CD14-positive monocyte (primary cell): ENCODE measurements around the gene NOX3. TPM values are rescaled to one million over a fixed set of nuclear protein-coding genes. Genes with fewer than 3 reads are reported as not detected.

Experiments used
- DNase-seq, 3 donors: peaks; one replicate each; pipeline ENCODE4 v3.0.0-alpha.2; 2011 to 2022
- H2AFZ ChIP-seq: 2 replicates; pipeline ENCODE4 v1.6.0; 2012; ENCODE audit warnings: mild to moderate bottlenecking, low read depth, low read length, inconsistent platforms; ENCODE audit not compliant: insufficient read depth, poor library complexity, severe bottlenecking
- H3K27ac ChIP-seq, 2 donors: 1 replicate in 1 of 2; 2 replicates in 1 of 2; pipeline ENCODE4 v1.5.1; 2012 to 2013; ENCODE audit warnings: low read length in 2 of 2, control low read depth in 1 of 2, inconsistent platforms in 1 of 2, low read depth in 1 of 2, mild to moderate bottlenecking in 1 of 2
- H3K27me3 ChIP-seq, 2 donors: one replicate each; pipeline versions ENCODE4 v1.6.0 to v1.6.1; 2011 to 2013; ENCODE audit warnings: low read length in 2 of 2; ENCODE audit not compliant: control insufficient read depth in 2 of 2, insufficient read depth in 2 of 2
- H3K36me3 ChIP-seq, 2 donors: replicated peaks in 1 of 2; 1 replicate in 1 of 2; 2 replicates in 1 of 2; pipeline versions ENCODE4 v1.5.1 to v1.6.1; 2012 to 2013; ENCODE audit warnings: low read length in 2 of 2, control low read depth in 1 of 2, inconsistent platforms in 1 of 2, mild to moderate bottlenecking in 1 of 2; ENCODE audit not compliant: insufficient read depth in 2 of 2, control insufficient read depth in 1 of 2
- H3K4me1 ChIP-seq, 2 donors: 1 replicate in 1 of 2; 2 replicates in 1 of 2; pipeline versions ENCODE4 v1.5.1 to v1.6.1; 2012 to 2013; ENCODE audit warnings: low read length in 2 of 2, control low read depth in 1 of 2, inconsistent platforms in 1 of 2, mild to moderate bottlenecking in 1 of 2, moderate library complexity in 1 of 2; ENCODE audit not compliant: insufficient read depth in 2 of 2, control insufficient read depth in 1 of 2
- H3K4me2 ChIP-seq: replicated peaks from 2 replicates; pipeline ENCODE3; 2012; ENCODE audit warnings: low read length, moderate library complexity, mild to moderate bottlenecking; ENCODE audit not compliant: poor library complexity, severe bottlenecking; ENCODE audit errors: extremely low read depth
- H3K4me3 ChIP-seq, 3 experiments: fragments of 200-600 bp in 1 of 3; sonication (generic) in 1 of 3; replicated peaks in 1 of 3; 1 replicate in 2 of 3; 2 replicates in 1 of 3; pipeline ENCODE4 v1.5.1; 2011 to 2013; ENCODE audit warnings: low read length in 3 of 3, mild to moderate bottlenecking in 3 of 3, control low read depth in 2 of 3, low read depth in 2 of 3, inconsistent platforms in 1 of 3, moderate library complexity in 1 of 3
- H3K79me2 ChIP-seq: 2 replicates; pipeline ENCODE4 v1.6.0; 2012; ENCODE audit warnings: mild to moderate bottlenecking, control low read depth, inconsistent platforms, low read length, moderate library complexity; ENCODE audit not compliant: insufficient read depth
- H3K9ac ChIP-seq: 2 replicates; pipeline ENCODE4 v1.6.0; 2017; ENCODE audit warnings: low read length, mild to moderate bottlenecking; ENCODE audit not compliant: insufficient read depth, poor library complexity, severe bottlenecking
- H3K9me3 ChIP-seq, 2 donors: replicated peaks in 1 of 2; 1 replicate in 1 of 2; 2 replicates in 1 of 2; pipeline versions ENCODE4 v1.5.1 to v1.6.1; 2012 to 2013; ENCODE audit warnings: low read length in 2 of 2, control low read depth in 1 of 2; ENCODE audit not compliant: control insufficient read depth in 1 of 2, insufficient read depth in 1 of 2
- H4K20me1 ChIP-seq: 2 replicates; pipeline ENCODE4 v1.6.0; 2012; ENCODE audit warnings: mild to moderate bottlenecking, low read length, control low read depth, moderate library complexity; ENCODE audit not compliant: insufficient read depth
- H3K27ac Mint-ChIP-seq, 7 donors: one replicate each; pipeline ENCODE4 v1.8.0; 2020; ENCODE audit warnings: mild to moderate bottlenecking in 7 of 7, mixed read lengths in 7 of 7, moderate library complexity in 6 of 7, inconsistent platforms in 2 of 7
- H3K27me3 Mint-ChIP-seq, 3 donors: one replicate each; pipeline ENCODE4 v1.8.0; 2021 to 2022; ENCODE audit warnings: low read depth in 3 of 3, mild to moderate bottlenecking in 3 of 3, mixed read lengths in 3 of 3, moderate library complexity in 3 of 3, inconsistent platforms in 1 of 3
- H3K36me3 Mint-ChIP-seq, 2 donors: one replicate each; pipeline ENCODE4 v1.8.0; 2020; ENCODE audit warnings: mixed read lengths in 2 of 2, inconsistent platforms in 1 of 2, mild to moderate bottlenecking in 1 of 2
- H3K4me1 Mint-ChIP-seq: one replicate; pipeline ENCODE4 v1.8.0; 2020; ENCODE audit warnings: mild to moderate bottlenecking, mixed read lengths
- H3K4me3 Mint-ChIP-seq, 2 donors: one replicate each; pipeline ENCODE4 v1.8.0; 2020; ENCODE audit warnings: mild to moderate bottlenecking in 2 of 2, mixed read lengths in 2 of 2, moderate library complexity in 1 of 2
- H3K9me3 Mint-ChIP-seq, 7 donors: one replicate each; pipeline ENCODE4 v1.8.0; 2020 to 2022; ENCODE audit warnings: mixed read lengths in 7 of 7, mild to moderate bottlenecking in 6 of 7, moderate library complexity in 6 of 7, inconsistent platforms in 2 of 7
- WGBS: methylation state at CpG from one replicate; pipeline ENCODE4 v1.1.5; 2013; ENCODE audit warnings: missing lambda C conversion rate; ENCODE audit not compliant: insufficient coverage; 5-methylcytosine and 5-hydroxymethylcytosine counted together
- intact Hi-C, 2 donors: fragments of 100-400 bp; cut with micrococcal nuclease; formaldehyde crosslinking; loops; one replicate each; pipeline versions ENCODE4 v1.15.0 to v1.15.1; 2023
- polyA plus RNA-seq, 3 donors: library from polyadenylated mRNA; depleted of rRNA in 1 of 3; unstranded in 2 of 3; stranded (reverse) in 1 of 3; fragments of 300-500 nt in 2 of 3; fragments of >200 nt in 1 of 3; fragmentation: Illumina TruSeq in 2 of 3; gene quantifications; 1 replicate in 2 of 3; 2 replicates in 1 of 3; pipeline ENCODE4 v1.2.3, GENCODE V29; 2012 to 2021
- TF ChIP-seq, protein P1 (sequence below): fragments of 200-600 bp; IDR thresholded peaks from one replicate; pipeline ENCODE4 v1.8.0; 2022; ENCODE audit warnings: antibody characterized with exemption, mild to moderate bottlenecking

Gene NOX3
- polyA plus RNA-seq, 3 donors, result not detected

GRCh38 chr6:155414049-155414448 lies 41.6 kb downstream of the NOX3 start:
- Histone ChIP-seq H3K27ac (no peak overlapping the region), H3K9me3 (no peaks in the 10 kb centered on the region), H3K27me3 (no peaks in the 10 kb centered on the region), H3K4me1 (peaks cover 16 to 20% of the 10 kb centered on the region in 2 donors), H3K79me2 (no peaks in the 10 kb centered on the region), H3K4me3 (no peak overlapping the region), H2AFZ (no peak overlapping the region), H3K9ac (no peak overlapping the region), H3K36me3 (no peaks in the 10 kb centered on the region), H3K4me2 (no peak overlapping the region), H4K20me1 (no peaks in the 10 kb centered on the region)
- Mint-ChIP-seq H3K4me1 (peaks cover 22% of the 10 kb centered on the region), H3K27me3 (peaks cover 0 to 3% (median 1%) of the 10 kb centered on the region in 3 donors), H3K4me3 (no peak overlapping the region), H3K36me3 (no peaks in the 10 kb centered on the region), H3K27ac (no peak overlapping the region), H3K9me3 (no peaks in the 10 kb centered on the region)
- DNase-seq, result no peak
- intact Hi-C loops, result no loop called here
- 100% methylated on average over 1 of the region's 3 CpGs for WGBS
- TF ChIP-seq, protein P1, sequence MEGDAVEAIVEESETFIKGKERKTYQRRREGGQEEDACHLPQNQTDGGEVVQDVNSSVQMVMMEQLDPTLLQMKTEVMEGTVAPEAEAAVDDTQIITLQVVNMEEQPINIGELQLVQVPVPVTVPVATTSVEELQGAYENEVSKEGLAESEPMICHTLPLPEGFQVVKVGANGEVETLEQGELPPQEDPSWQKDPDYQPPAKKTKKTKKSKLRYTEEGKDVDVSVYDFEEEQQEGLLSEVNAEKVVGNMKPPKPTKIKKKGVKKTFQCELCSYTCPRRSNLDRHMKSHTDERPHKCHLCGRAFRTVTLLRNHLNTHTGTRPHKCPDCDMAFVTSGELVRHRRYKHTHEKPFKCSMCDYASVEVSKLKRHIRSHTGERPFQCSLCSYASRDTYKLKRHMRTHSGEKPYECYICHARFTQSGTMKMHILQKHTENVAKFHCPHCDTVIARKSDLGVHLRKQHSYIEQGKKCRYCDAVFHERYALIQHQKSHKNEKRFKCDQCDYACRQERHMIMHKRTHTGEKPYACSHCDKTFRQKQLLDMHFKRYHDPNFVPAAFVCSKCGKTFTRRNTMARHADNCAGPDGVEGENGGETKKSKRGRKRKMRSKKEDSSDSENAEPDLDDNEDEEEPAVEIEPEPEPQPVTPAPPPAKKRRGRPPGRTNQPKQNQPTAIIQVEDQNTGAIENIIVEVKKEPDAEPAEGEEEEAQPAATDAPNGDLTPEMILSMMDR, result no peak

DNA sequence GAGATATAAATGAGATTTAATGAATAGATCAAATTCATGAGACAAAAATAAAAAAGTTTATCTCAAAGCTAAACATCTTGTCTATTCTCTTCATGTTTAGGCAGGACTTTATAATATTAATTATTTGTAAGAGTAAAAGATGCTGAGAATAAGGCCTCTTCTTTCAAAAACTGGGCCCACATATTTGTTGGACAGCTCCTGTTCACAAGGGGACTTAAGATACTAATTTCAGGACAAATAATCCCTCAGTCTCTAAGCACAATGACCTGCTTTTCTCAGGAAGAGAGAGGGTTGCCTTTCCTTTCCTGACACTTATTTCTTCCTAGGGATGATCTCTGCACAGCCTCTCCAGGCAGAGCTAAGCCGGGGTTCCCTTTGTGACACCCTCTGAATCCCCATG lies 43.3 kb downstream of the NOX3 start:
- Histone ChIP-seq H3K4me2 (no peak overlapping the region), H3K4me3 (no peak overlapping the region), H3K27me3 (no peaks in the 10 kb centered on the region), H3K79me2 (no peaks in the 10 kb centered on the region), H3K9me3 (no peaks in the 10 kb centered on the region), H2AFZ (no peak overlapping the region), H3K36me3 (no peaks in the 10 kb centered on the region), H3K27ac (no peak overlapping the region), H3K9ac (no peak overlapping the region), H3K4me1 (peaks cover 2 to 4% of the 10 kb centered on the region in 2 donors), H4K20me1 (no peaks in the 10 kb centered on the region)
- Mint-ChIP-seq H3K27ac (peak overlapping the region in 1 of 7 donors; percentile 41), H3K4me3 (no peak overlapping the region), H3K4me1 (peaks cover 5% of the 10 kb centered on the region), H3K36me3 (no peaks in the 10 kb centered on the region), H3K9me3 (no peaks in the 10 kb centered on the region), H3K27me3 (peaks cover 0 to 3% (median 1%) of the 10 kb centered on the region in 3 donors)
- no peak for DNase-seq
- WGBS, result 100% methylated on average over 1 of the region's 1 CpG
- TF ChIP-seq, protein P1, result no peak
- intact Hi-C loops, result no loop called here
